HUES48 (cell line): ENCODE results near the gene KIF3A.

Experiments
- H3K27ac ChIP-seq: one replicate; pipeline ENCODE4 v1.7.0; 2013; ENCODE audit warnings: low read depth, low read length, inconsistent platforms
- H3K27me3 ChIP-seq: 2 replicates; pipeline ENCODE4 v1.6.1; 2013; ENCODE audit warnings: mild to moderate bottlenecking, low read length; ENCODE audit not compliant: control insufficient read depth, insufficient read depth
- H3K36me3 ChIP-seq: 2 replicates; pipeline ENCODE4 v1.6.1; 2013; ENCODE audit warnings: low read length; ENCODE audit not compliant: control insufficient read depth, insufficient read depth
- H3K4me1 ChIP-seq: 2 replicates; pipeline ENCODE4 v1.6.1; 2013; ENCODE audit warnings: mild to moderate bottlenecking, low read length; ENCODE audit not compliant: control insufficient read depth, insufficient read depth
- H3K4me3 ChIP-seq: 2 replicates; pipeline ENCODE4 v1.5.1; 2013; ENCODE audit warnings: mild to moderate bottlenecking, low read depth, low read length
- H3K9ac ChIP-seq: 2 replicates; pipeline ENCODE4 v1.6.1; 2013; ENCODE audit warnings: mild to moderate bottlenecking, low read depth, low read length, moderate library complexity
- H3K9me3 ChIP-seq: 2 replicates; pipeline ENCODE4 v1.6.1; 2013; ENCODE audit warnings: low read length; ENCODE audit not compliant: control insufficient read depth, insufficient read depth

Gene KIF3A

DNA sequence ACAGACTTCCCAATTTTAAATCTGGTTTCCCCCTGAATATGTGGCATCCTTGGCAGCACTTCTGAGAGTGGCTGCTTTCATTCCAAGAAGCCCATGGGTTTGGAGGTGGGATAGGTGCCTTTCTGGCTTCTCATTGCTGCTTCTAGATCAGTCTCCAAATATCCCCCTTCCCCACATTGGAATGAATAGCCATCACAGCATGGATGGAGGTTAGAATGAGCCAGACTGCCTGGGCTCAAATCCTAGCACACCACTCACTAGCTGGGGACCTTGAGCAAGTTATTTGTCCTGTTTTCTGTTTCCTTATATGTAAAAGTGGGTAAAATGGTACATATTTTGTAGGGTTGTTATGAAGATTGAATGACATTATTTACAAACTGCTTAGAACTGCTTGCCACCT lies 93.2 kb downstream of the KIF3A start:
- Histone ChIP-seq H3K36me3 (peaks cover 40% of the 10 kb centered on the region), H3K4me3 (no peak overlapping the region), H3K4me1 (peaks cover 11% of the 10 kb centered on the region), H3K27ac (no peak overlapping the region), H3K9me3 (no peaks in the 10 kb centered on the region; the same call in 1 of the 2 replicates), H3K27me3 (no peaks in the 10 kb centered on the region), H3K9ac (no peak overlapping the region)
